Measurements from ENCODE around the gene PLBD2.
A peak's percentile ranks its signal among the peaks of the same experiment; 100 is the strongest.
"Not testable (repeated sequence)": the region's sequence is repeated elsewhere in the genome, so short reads cannot be mapped to it uniquely, and the experiment has no call there.

PLBD2 gene

GRCh38 chr12:113334786-113335539, 23.4 kb upstream of the PLBD2 start, which contains the start of gene SLC8B1:
Gene SLC8B1, minus strand, starts transcription at chr12:113335109. Its CDS starts 2,231 bp downstream, at chr12:113332878.
- peak; percentile 88 for DNase-seq

- no peak for DNase-seq
Measured at GRCh38 chr12:113339540-113339939, 18.8 kb upstream of the PLBD2 start.

- DNase-seq = no peak
Measured at GRCh38 chr12:113340061-113340460, 18.3 kb upstream of the PLBD2 start.

GRCh38 chr12:113341535-113341934, 16.9 kb upstream of the PLBD2 start:
- DNase-seq = no peak

GRCh38 chr12:113345318-113345717, 13.1 kb upstream of the PLBD2 start:
- DNase-seq = no peak

- no peak for DNase-seq
Measured at GRCh38 chr12:113346353-113346752, 12.0 kb upstream of the PLBD2 start.

GRCh38 chr12:113347107-113347506, 11.3 kb upstream of the PLBD2 start:
- no peak for DNase-seq

- no peak for DNase-seq
Measured at GRCh38 chr12:113347892-113348291, 10.5 kb upstream of the PLBD2 start.

GRCh38 chr12:113348849-113349536, 9.4 kb upstream of the PLBD2 start:
- no peak for DNase-seq

GRCh38 chr12:113351089-113351488, 7.3 kb upstream of the PLBD2 start:
- no peak for DNase-seq

- not testable (repeated sequence) for DNase-seq
Measured at GRCh38 chr12:113354192-113354591, 4.2 kb upstream of the PLBD2 start.

GRCh38 chr12:113359133-113359938, 949 bp downstream of the PLBD2 start:
- DNase-seq = no peak

GRCh38 chr12:113359939-113360748, 1.8 kb downstream of the PLBD2 start:
- DNase-seq = no peak

GRCh38 chr12:113361574-113362370, 3.4 kb downstream of the PLBD2 start:
- DNase-seq = no peak

- DNase-seq = no peak
Measured at GRCh38 chr12:113364698-113365097, 6.3 kb downstream of the PLBD2 start.

- no peak for DNase-seq
Measured at GRCh38 chr12:113365639-113366395, 7.4 kb downstream of the PLBD2 start.

GRCh38 chr12:113366827-113367226, 8.4 kb downstream of the PLBD2 start:
- DNase-seq = no peak

GRCh38 chr12:113368331-113368730, 9.9 kb downstream of the PLBD2 start:
- DNase-seq = no peak

- no peak for DNase-seq
Measured at GRCh38 chr12:113369391-113369985, 11.1 kb downstream of the PLBD2 start.

GRCh38 chr12:113370923-113371682, 12.7 kb downstream of the PLBD2 start:
- no peak for DNase-seq

Measured in effector CD8-positive, alpha-beta T cell (primary cell).